ENCODE measurements around the gene CHSY3.

- peak; percentile 55 for TF ChIP-seq CTCF (IDR thresholded peaks at IDR 0.05; ENCODE audit: low read depth, low read length)
- no peak for TF ChIP-seq POLR2A (IDR thresholded peaks at IDR 0.05; ENCODE audit: extremely low read depth, insufficient read length)
- no peak for TF ChIP-seq MAX (IDR thresholded peaks at IDR 0.05; ENCODE audit: low read depth, low read length)
- TF ChIP-seq MYC (IDR thresholded peaks at IDR 0.05; ENCODE audit: low read depth, low read length), result no peak
These were observed 237.5 kb downstream of the CHSY3 start for GRCh38 chr5:130141659-130142320.

Data from NB4 (cell line).